ENCODE results near the gene E2F1. TPM values are rescaled to one million over a fixed set of nuclear protein-coding genes. Genes with fewer than 3 reads are reported as not detected.
A peak's percentile ranks its signal among the peaks of the same experiment; 100 is the strongest.

Gene E2F1
- total RNA-seq, 2 donors from 2014 or later, result 4.6 to 23.3 TPM

DNA sequence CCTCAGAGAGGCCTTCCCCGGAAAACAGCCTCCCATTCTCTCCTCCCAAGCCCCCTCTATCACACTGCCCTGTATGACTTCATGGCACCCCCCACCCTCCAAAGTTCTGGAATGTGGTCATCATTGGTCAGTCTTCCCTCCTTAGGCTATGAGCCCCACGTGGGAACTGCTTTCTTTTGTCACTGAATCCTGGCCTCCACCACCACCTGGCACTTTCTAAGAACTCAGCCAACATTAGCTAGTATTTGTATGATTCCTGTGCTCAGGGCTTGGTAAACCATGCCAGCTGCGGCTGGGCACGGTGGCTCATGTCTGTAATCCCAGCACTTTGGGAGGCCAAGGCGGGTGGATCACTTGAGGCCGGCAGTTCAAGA lies 8.4 kb upstream of the E2F1 start:
- TF ChIP-seq, protein P1, sequence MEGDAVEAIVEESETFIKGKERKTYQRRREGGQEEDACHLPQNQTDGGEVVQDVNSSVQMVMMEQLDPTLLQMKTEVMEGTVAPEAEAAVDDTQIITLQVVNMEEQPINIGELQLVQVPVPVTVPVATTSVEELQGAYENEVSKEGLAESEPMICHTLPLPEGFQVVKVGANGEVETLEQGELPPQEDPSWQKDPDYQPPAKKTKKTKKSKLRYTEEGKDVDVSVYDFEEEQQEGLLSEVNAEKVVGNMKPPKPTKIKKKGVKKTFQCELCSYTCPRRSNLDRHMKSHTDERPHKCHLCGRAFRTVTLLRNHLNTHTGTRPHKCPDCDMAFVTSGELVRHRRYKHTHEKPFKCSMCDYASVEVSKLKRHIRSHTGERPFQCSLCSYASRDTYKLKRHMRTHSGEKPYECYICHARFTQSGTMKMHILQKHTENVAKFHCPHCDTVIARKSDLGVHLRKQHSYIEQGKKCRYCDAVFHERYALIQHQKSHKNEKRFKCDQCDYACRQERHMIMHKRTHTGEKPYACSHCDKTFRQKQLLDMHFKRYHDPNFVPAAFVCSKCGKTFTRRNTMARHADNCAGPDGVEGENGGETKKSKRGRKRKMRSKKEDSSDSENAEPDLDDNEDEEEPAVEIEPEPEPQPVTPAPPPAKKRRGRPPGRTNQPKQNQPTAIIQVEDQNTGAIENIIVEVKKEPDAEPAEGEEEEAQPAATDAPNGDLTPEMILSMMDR (IDR thresholded peaks at IDR 0.05), result no peak
- DNase-seq, result no peak
- H3K9me3 ChIP-seq, result no peaks in the 10 kb centered on the region
- H3K27me3 ChIP-seq, result no peaks in the 10 kb centered on the region
- no peak overlapping the region for H3K9ac ChIP-seq (ENCODE audit: low read depth in 2 of 2, low read length in 2 of 2)
- no peaks in the 10 kb centered on the region for H3K36me3 ChIP-seq
- H3K4me1 ChIP-seq, result no peaks in the 10 kb centered on the region
- H3K4me3 ChIP-seq, result no peak overlapping the region
- no peak overlapping the region for H3K27ac ChIP-seq
- intact Hi-C loops (cut with DNase I), result no loop called here

DNA sequence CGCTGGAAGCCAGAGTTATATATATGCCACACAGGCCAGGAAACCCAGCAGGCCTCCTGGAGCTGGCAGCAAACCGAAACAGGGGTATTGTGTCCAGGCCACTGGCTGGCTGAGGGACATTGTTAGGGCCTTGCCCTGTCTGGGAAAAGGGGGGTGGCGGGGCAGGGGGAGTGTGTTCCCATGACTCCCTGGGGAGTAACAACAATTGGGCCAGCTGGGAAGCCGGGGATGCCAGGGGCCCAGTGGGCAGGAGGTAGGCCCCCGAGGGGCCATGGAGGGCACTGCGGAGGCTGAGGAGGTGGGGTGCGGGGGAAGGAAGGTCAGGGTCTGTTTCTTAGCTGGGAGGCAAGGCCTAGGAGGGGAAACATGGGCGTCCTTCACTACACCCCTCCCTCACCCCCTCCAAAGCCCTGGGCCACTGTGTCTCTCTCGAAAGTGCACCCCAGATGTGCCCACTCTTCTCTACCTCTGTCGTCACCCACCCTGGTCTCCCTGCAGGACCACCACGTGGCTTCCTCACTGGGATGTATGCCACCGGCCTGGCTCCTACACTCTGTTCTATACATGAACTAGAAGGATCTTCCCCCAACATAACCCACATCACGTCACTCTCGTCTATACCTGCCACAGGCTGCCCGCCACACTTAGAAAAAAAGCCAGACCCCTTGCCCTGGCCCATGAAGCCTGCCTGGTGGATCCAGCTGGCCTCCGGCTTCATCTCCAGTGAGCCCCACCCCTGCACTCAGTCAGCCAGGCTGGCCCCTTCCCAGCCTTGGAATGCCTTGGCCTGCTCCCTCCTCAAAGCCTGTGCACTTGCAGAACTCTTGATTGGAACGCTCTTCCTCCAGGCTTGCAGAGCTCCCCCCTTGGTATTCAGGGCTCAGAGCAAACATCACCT lies 7.8 kb upstream of the E2F1 start:
- intact Hi-C loops (cut with DNase I), result no loop called here
- no peaks in the 10 kb centered on the region for H3K4me1 ChIP-seq
- H3K4me3 ChIP-seq, result no peak overlapping the region
- no peaks in the 10 kb centered on the region for H3K27me3 ChIP-seq
- H3K36me3 ChIP-seq, result no peaks in the 10 kb centered on the region
- TF ChIP-seq, protein P1 (IDR thresholded peaks at IDR 0.05), result no peak
- no peaks in the 10 kb centered on the region for H3K9me3 ChIP-seq
- no peak overlapping the region for H3K9ac ChIP-seq (ENCODE audit: low read depth in 2 of 2, low read length in 2 of 2)
- no peak overlapping the region for H3K27ac ChIP-seq
- peak; percentile 41 for DNase-seq

DNA sequence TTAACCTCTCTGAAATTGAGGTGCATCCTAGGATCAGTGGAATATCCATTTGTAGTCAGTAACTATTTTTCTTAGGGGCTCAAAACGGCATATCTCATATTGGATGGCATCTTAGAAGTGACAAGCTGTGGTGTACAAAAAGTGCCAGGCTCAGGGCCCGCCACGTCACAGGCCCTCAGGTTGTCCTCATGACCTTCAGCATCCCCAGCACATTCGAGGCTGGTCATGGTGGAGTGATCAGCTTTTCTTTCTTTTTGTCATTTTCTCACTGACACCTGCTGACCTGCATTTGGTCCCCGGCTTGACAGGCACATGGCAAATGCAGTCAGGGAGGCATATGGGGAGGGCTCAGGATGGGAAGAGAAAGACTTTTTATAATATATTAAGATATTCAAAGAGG lies 7.1 kb upstream of the E2F1 start:
- H3K9me3 ChIP-seq, result no peaks in the 10 kb centered on the region
- no peaks in the 10 kb centered on the region for H3K27me3 ChIP-seq
- TF ChIP-seq, protein P1 (IDR thresholded peaks at IDR 0.05), result no peak
- no peak overlapping the region for H3K4me3 ChIP-seq
- H3K4me1 ChIP-seq, result no peaks in the 10 kb centered on the region
- intact Hi-C loops (cut with DNase I), result no loop called here
- H3K27ac ChIP-seq, result no peak overlapping the region
- H3K9ac ChIP-seq (ENCODE audit: low read depth in 2 of 2, low read length in 2 of 2), result no peak overlapping the region
- no peaks in the 10 kb centered on the region for H3K36me3 ChIP-seq
- DNase-seq, result no peak

DNA sequence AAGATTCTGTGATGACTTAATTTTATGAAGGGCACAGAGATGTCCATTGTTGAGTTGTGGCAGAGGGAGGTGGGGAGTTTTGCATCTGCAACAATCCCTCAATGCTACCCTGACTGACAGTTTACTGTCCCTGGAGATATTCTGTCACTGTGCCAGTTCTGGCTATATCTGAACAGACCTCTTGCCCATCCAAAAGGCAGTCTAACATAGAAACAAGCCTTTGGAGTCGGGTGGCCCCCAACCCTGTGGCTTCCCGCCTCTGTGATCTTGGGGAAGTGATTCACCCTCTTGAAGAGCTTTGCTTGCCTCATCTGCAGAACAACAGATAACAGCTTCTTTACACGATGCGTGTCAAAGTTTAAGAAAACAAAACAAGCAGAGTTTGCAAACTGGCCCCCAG lies 3.8 kb upstream of the E2F1 start:
- intact Hi-C loops (cut with DNase I), result no loop called here

DNA sequence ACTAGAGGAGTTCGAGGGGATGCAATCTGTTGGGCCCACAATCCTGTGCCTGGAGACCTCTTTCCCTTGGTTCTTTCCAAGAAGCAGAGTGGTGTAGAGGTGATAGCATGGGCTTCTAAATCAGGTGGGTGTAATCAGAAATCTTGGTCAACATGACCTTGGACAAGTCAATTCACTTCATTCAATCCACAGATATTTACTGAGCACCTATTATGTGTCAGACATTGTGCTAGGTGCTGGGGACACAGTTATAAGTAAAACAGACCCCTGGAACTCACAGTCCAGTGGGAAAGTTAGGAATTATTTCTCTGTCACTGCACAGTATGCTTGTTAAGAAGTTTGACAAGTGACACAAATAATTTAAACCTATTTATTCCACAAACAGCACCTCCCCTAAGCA lies 3.3 kb upstream of the E2F1 start:
- H3K36me3 ChIP-seq, result no peaks in the 10 kb centered on the region
- peaks cover 13% of the 10 kb centered on the region for H3K4me1 ChIP-seq
- DNase-seq, result no peak
- no peak overlapping the region for H3K27ac ChIP-seq
- H3K9ac ChIP-seq (ENCODE audit: low read depth in 2 of 2, low read length in 2 of 2), result no peak overlapping the region
- no peak overlapping the region for H3K4me3 ChIP-seq
- H3K27me3 ChIP-seq, result no peaks in the 10 kb centered on the region
- intact Hi-C loops (cut with DNase I), result no loop called here
- TF ChIP-seq, protein P1 (IDR thresholded peaks at IDR 0.05), result no peak
- no peaks in the 10 kb centered on the region for H3K9me3 ChIP-seq

More for the DNA sequence above, 3.8 kb upstream of the E2F1 start:
- Histone ChIP-seq H3K4me1 (peaks cover 10% of the 10 kb centered on the region), H3K27ac (no peak overlapping the region), H3K4me3 (no peak overlapping the region), H3K27me3 (no peaks in the 10 kb centered on the region), H3K36me3 (no peaks in the 10 kb centered on the region), H3K9ac (ENCODE audit: low read depth in 2 of 2, low read length in 2 of 2) (no peak overlapping the region), H3K9me3 (no peaks in the 10 kb centered on the region)
- DNase-seq, result no peak
- TF ChIP-seq, protein P1 (IDR thresholded peaks at IDR 0.05), result no peak

Measured in colonic mucosa (tissue), 4 donors.